ENCODE results near the gene CHPF2.

The CHPF2 gene

GRCh38 chr7:151269511-151269910 lies 37.2 kb downstream of the CHPF2 start:
- peaks cover 25% of the 10 kb centered on the region for H3K27me3 Mint-ChIP-seq
- H3K4me1 Mint-ChIP-seq = no peaks in the 10 kb centered on the region
- H3K9me3 Mint-ChIP-seq = no peaks in the 10 kb centered on the region
- no peak overlapping the region for H3K27ac Mint-ChIP-seq
- ATAC-seq (ENCODE audit: low read depth) (no peak), DNase-seq (ENCODE audit: low spot score in 2 of 2) (no peak)
- H3K4me3 Mint-ChIP-seq = no peak overlapping the region
- H3K36me3 Mint-ChIP-seq = no peaks in the 10 kb centered on the region

DNA sequence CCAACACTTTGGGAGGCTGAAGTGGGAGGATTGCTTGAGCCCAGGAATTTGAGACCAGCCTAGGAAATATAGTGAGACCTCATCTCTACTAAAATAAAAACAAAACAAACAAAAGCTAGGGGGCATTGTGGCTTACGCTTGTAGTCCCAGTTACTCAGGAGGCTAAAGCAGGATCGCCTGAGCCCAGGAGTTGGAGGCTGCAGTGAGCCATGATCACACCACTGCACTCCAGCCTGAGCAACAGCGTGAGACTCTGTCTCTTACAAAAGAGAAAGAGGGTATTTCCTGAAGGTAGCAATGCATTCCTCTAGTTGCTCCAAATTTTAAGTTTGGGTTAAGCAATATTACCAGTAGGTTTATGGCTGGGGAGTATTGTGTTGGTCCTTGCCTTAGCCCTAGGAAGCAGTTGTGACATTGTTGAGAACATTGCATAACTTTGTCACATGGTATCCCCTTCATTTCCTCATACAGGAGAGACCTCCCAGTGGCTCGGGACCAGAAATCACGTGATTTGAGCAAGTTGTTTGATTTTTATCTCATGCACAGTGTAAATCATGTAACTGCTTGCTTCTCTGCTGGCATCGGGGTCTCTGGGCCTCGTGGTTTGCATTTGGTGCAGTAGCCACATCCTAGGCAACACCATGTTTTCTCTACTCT lies 39.5 kb downstream of the CHPF2 start:
- Mint-ChIP-seq H3K36me3 (no peaks in the 10 kb centered on the region), H3K27ac (no peak overlapping the region), H3K4me1 (peaks cover 11% of the 10 kb centered on the region), H3K9me3 (no peaks in the 10 kb centered on the region), H3K4me3 (no peak overlapping the region), H3K27me3 (peaks cover 28% of the 10 kb centered on the region)
- ATAC-seq (ENCODE audit: low read depth) = no peak
- DNase-seq (ENCODE audit: low spot score in 2 of 2) = no peak

DNA sequence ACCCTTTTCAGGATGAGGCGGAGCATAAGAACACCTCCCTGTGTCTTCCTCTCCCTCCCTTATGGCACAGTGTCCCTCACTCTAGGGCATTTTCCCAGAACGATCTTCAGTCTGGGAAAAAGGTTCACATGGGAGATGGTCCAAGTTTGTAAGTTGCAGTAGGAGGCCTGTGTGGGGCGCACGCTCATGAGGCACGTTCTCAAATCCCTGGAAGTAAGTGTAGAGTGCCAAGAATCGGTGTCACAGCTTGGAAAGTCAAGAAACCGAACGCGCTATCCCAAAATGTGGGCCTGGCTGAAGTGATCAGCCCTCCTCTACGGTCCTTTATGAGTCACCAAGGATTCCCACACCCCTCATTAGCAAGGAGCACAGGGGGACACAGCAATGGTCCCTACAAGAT lies 40.1 kb downstream of the CHPF2 start:
- Mint-ChIP-seq H3K9me3 (no peaks in the 10 kb centered on the region), H3K27ac (no peak overlapping the region), H3K4me3 (no peak overlapping the region), H3K27me3 (peaks cover 26% of the 10 kb centered on the region), H3K4me1 (peaks cover 14% of the 10 kb centered on the region), H3K36me3 (no peaks in the 10 kb centered on the region)
- no peak for DNase-seq (ENCODE audit: low spot score in 2 of 2)
- no peak for ATAC-seq (ENCODE audit: low read depth)

GRCh38 chr7:151272877-151273276 lies 40.6 kb downstream of the CHPF2 start:
- Mint-ChIP-seq H3K4me3 (no peak overlapping the region), H3K36me3 (no peaks in the 10 kb centered on the region), H3K4me1 (peaks cover 14% of the 10 kb centered on the region), H3K27me3 (peaks cover 26% of the 10 kb centered on the region), H3K9me3 (no peaks in the 10 kb centered on the region), H3K27ac (no peak overlapping the region)
- DNase-seq (ENCODE audit: low spot score in 2 of 2) (no peak), ATAC-seq (ENCODE audit: low read depth) (no peak)

- Mint-ChIP-seq H3K4me3 (no peak overlapping the region), H3K27me3 (peaks cover 27% of the 10 kb centered on the region), H3K36me3 (no peaks in the 10 kb centered on the region), H3K9me3 (no peaks in the 10 kb centered on the region), H3K27ac (no peak overlapping the region), H3K4me1 (peaks cover 14% of the 10 kb centered on the region)
- no peak for ATAC-seq (ENCODE audit: low read depth)
- DNase-seq (ENCODE audit: low spot score in 2 of 2) = no peak
These were observed 41.5 kb downstream of the CHPF2 start for GRCh38 chr7:151273651-151274390.

DNA sequence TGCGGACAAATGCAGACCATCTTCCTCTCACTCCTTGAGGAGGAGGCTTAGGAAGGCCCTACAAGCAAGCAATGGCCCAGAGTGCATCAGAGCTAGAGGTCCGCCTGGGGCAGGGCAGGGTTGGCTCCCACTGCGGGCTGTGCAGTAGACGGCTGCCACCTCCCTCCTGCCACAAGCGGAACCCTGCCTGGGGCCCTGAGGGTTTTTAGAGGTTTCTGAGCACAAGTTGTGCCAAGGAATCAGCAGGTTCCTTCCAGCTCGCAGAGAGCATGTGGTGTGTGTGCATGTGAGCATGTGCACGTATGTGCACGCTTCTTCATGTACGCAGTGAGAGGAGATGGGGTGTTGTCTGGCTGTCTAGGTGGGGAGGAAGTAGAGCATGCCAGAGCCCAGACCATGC lies 42.1 kb downstream of the CHPF2 start:
- Mint-ChIP-seq H3K4me1 (peaks cover 14% of the 10 kb centered on the region), H3K27ac (no peak overlapping the region), H3K9me3 (no peaks in the 10 kb centered on the region), H3K4me3 (peak overlapping the region; percentile 65), H3K27me3 (peaks cover 25% of the 10 kb centered on the region), H3K36me3 (no peaks in the 10 kb centered on the region)
- DNase-seq (ENCODE audit: low spot score in 2 of 2) = no peak
- no peak for ATAC-seq (ENCODE audit: low read depth)

- H3K36me3 Mint-ChIP-seq = no peaks in the 10 kb centered on the region
- H3K9me3 Mint-ChIP-seq = no peaks in the 10 kb centered on the region
- peaks cover 22% of the 10 kb centered on the region for H3K27me3 Mint-ChIP-seq
- ATAC-seq (ENCODE audit: low read depth) (no peak), DNase-seq (ENCODE audit: low spot score in 2 of 2) (no peak)
- peaks cover 14% of the 10 kb centered on the region for H3K4me1 Mint-ChIP-seq
- H3K27ac Mint-ChIP-seq = no peak overlapping the region
- H3K4me3 Mint-ChIP-seq = peak overlapping the region; percentile 81
These were observed 42.9 kb downstream of the CHPF2 start for GRCh38 chr7:151274936-151275812.

DNA sequence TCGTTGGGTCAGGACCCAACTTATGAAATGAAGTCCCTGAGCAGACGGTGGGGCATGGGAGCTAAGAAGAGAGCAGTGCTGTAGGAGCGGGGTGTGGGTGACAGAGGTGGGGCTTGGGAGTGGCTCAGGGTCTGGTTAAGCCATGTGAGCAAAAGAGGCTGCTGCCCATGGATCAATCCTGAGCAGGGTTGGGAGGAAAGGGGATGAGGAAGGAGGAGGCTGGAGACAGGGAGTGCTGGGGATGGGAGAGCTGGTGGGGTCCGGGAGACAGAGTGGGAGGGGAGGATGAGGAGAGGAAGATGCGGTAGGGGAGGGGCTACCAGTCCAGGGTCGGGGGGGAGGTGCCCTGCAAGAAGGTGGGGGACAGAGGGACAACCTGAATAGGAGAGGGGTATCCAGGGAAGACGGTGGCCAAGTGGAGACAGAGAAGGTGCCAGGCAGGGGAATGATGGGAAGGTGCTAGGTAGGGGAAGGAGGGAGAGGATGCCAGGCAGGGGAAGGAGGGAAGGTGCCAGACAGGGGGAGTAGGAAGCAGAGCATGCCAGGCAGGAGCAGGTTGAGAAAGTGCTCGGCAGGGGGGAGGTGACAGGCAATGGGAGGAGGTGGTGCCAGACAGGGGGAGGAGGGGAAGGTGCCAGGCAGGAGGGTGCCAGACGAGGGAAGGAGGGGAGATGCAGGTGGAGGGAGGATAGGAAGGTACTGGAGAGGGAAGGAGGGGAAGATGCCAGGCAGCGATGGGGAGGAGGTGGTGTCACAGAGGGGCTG lies 43.7 kb downstream of the CHPF2 start:
- H3K27me3 Mint-ChIP-seq = peaks cover 26% of the 10 kb centered on the region
- H3K9me3 Mint-ChIP-seq = no peaks in the 10 kb centered on the region
- H3K36me3 Mint-ChIP-seq = no peaks in the 10 kb centered on the region
- no peak for ATAC-seq (ENCODE audit: low read depth)
- peak overlapping the region; percentile 81 for H3K4me3 Mint-ChIP-seq
- H3K4me1 Mint-ChIP-seq = peaks cover 14% of the 10 kb centered on the region
- no peak overlapping the region for H3K27ac Mint-ChIP-seq
- no peak for DNase-seq (ENCODE audit: low spot score in 2 of 2)

GRCh38 chr7:151276666-151277590 lies 44.6 kb downstream of the CHPF2 start:
- peak overlapping the region; percentile 81 for H3K4me3 Mint-ChIP-seq
- peaks cover 14% of the 10 kb centered on the region for H3K4me1 Mint-ChIP-seq

GRCh38 chr7:151277631-151278030 lies 45.3 kb downstream of the CHPF2 start:
- no peak for ATAC-seq (ENCODE audit: low read depth)
- H3K27ac Mint-ChIP-seq = no peak overlapping the region
- H3K9me3 Mint-ChIP-seq = no peaks in the 10 kb centered on the region
- peaks cover 14% of the 10 kb centered on the region for H3K4me1 Mint-ChIP-seq
- peaks cover 33% of the 10 kb centered on the region for H3K27me3 Mint-ChIP-seq
- peak overlapping the region; percentile 80 for H3K4me3 Mint-ChIP-seq
- no peaks in the 10 kb centered on the region for H3K36me3 Mint-ChIP-seq
- no peak for DNase-seq (ENCODE audit: low spot score in 2 of 2)

More at GRCh38 chr7:151276666-151277590, 44.6 kb downstream of the CHPF2 start:
- Mint-ChIP-seq H3K27me3 (peaks cover 31% of the 10 kb centered on the region), H3K36me3 (no peaks in the 10 kb centered on the region), H3K9me3 (no peaks in the 10 kb centered on the region), H3K27ac (no peak overlapping the region)
- peak in 1 of 2 donors; percentile 46 for DNase-seq (ENCODE audit: low spot score in 2 of 2)
- peak; percentile 87 for ATAC-seq (ENCODE audit: low read depth)

DNA sequence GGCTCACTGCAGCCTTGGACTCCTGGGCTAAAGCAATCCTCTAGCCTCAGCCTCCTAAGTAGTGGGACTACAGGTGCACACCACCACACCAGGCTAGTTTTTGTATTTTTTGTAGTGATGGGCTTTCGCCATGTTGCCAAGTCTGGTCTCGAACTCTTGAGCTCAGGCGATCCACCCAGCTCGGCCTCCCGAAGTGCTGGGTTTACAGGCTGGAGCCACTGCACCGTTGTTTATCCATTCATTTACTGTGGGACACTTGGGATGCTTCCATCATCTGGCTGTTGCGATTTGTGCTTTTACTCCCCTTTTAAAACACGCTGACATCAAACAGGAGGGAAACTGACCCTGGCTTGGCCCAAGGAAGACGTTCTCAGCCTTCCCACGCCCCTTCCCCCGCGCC lies 46.7 kb downstream of the CHPF2 start:
- DNase-seq (ENCODE audit: low spot score in 2 of 2) (no peak), ATAC-seq (ENCODE audit: low read depth) (no peak)
- Mint-ChIP-seq H3K9me3 (peaks cover 2% of the 10 kb centered on the region), H3K4me3 (no peak overlapping the region), H3K27ac (no peak overlapping the region), H3K4me1 (peaks cover 14% of the 10 kb centered on the region), H3K36me3 (no peaks in the 10 kb centered on the region), H3K27me3 (peaks cover 37% of the 10 kb centered on the region)

DNA sequence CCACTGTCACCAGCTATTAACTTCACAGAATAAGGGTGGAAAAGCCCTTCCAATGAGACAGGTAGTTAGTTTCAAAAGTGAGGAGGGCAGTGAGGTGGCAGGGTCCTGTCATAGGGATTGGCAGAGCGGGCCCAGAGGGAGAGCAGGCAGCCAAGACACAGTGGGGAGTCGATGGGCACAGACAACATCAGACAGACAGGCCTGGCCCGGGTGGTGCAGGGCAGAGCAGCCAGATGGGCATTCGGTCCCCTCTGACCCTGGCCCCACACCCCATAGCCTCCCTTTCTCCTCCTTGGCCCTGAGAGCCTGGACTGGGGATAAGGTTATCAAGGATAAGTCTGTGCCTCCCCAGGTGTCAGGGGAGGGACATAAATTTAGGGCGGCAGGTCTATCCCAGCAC lies 47.6 kb downstream of the CHPF2 start:
- Mint-ChIP-seq H3K9me3 (peaks cover 2% of the 10 kb centered on the region), H3K27ac (no peak overlapping the region)

More for the DNA sequence above, 47.6 kb downstream of the CHPF2 start:
- DNase-seq (ENCODE audit: low spot score in 2 of 2) (no peak), ATAC-seq (ENCODE audit: low read depth) (no peak)
- no peak overlapping the region for H3K4me3 Mint-ChIP-seq
- peaks cover 14% of the 10 kb centered on the region for H3K4me1 Mint-ChIP-seq
- no peaks in the 10 kb centered on the region for H3K36me3 Mint-ChIP-seq
- H3K27me3 Mint-ChIP-seq = peaks cover 36% of the 10 kb centered on the region
